Measurements from ENCODE around the gene TRPM5. TPM values are rescaled to one million over a fixed set of nuclear protein-coding genes. Genes with fewer than 3 reads are reported as not detected.
A peak's percentile ranks its signal among the peaks of the same experiment; 100 is the strongest.

TRPM5 gene
- total RNA-seq, 2 experiments from 2014 or later: not detected

- Mint-ChIP-seq H3K4me1 (peaks cover 3% of the 10 kb centered on the region), H3K4me3 (no peak overlapping the region), H3K9me3 (no peaks in the 10 kb centered on the region), H3K27me3 (no peaks in the 10 kb centered on the region), H3K27ac (no peak overlapping the region), H3K36me3 (peaks cover 1% of the 10 kb centered on the region)
- POLR2A ChIA-PET: interaction anchor here (1.0 to 1.1 kb wide), 2 partner anchors 93 to 102 kb away, joined by 3 read pairs; partner anchors contain the start of genes C11orf21 and TSPAN32
- no peak for ATAC-seq (ENCODE audit: low read depth)
- DNase-seq: no peak
Observed at GRCh38 chr11:2402890-2403645, 41.2 kb downstream of the TRPM5 start.

GRCh38 chr11:2402106-2402505 lies 42.2 kb downstream of the TRPM5 start:
- POLR2A ChIA-PET: interaction anchor here (3.0 to 3.3 kb wide), 2 partner anchors 26 to 97 kb away, joined by 14 to 32 read pairs; partner anchors contain the start of gene CD81
- Mint-ChIP-seq H3K4me1 (peaks cover 3% of the 10 kb centered on the region), H3K9me3 (no peaks in the 10 kb centered on the region), H3K27me3 (no peaks in the 10 kb centered on the region), H3K27ac (no peak overlapping the region), H3K36me3 (peaks cover 1% of the 10 kb centered on the region), H3K4me3 (peak overlapping the region; percentile 90)
- ATAC-seq (ENCODE audit: low read depth) (no peak), DNase-seq (no peak)

DNA sequence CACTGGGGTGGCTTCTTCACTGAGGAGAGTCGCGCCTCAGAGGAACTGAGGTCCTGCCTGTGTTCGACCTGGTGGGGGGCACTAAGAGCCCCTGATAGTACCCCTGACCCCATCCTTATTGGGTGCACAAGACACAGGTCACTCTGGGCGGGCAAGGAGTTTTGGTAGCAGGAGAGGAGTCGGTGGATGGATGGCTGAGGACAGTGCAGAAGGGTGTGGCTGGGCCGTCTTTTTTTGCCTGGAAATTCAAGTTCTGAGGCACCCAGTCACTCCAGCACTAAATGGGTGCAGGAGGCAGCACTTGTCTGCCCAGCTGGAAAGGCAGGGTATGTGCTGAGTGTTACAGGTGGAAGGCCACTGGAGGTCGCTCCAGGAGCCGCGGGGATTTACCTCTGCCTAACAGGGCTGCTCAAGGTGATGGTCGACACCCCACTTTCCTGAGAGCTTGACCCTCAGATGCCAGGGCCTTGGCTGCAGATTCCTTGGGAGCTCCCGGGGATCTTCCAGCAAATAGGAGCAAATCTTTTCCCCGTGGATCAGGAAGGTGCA lies 42.8 kb downstream of the TRPM5 start:
- peaks cover 3% of the 10 kb centered on the region for H3K4me1 Mint-ChIP-seq
- no peak for ATAC-seq (ENCODE audit: low read depth)
- peak overlapping the region; percentile 90 for H3K27ac Mint-ChIP-seq
- no peaks in the 10 kb centered on the region for H3K27me3 Mint-ChIP-seq
- no peaks in the 10 kb centered on the region for H3K9me3 Mint-ChIP-seq
- H3K36me3 Mint-ChIP-seq: peaks cover 1% of the 10 kb centered on the region
- POLR2A ChIA-PET: interaction anchor here (1.3 to 3.3 kb wide), 3 partner anchors 25 to 491 kb away, joined by 5 to 32 read pairs (median 14); partner anchors contain the start of gene CD81
- DNase-seq: no peak
- H3K4me3 Mint-ChIP-seq: peak overlapping the region; percentile 90

GRCh38 chr11:2400762-2401435 lies 43.4 kb downstream of the TRPM5 start:
- peak overlapping the region; percentile 90 for H3K27ac Mint-ChIP-seq
- peaks cover 3% of the 10 kb centered on the region for H3K4me1 Mint-ChIP-seq
- no peak for DNase-seq
- H3K36me3 Mint-ChIP-seq: peaks cover 1% of the 10 kb centered on the region
- H3K9me3 Mint-ChIP-seq: no peaks in the 10 kb centered on the region
- no peak for ATAC-seq (ENCODE audit: low read depth)
- peak overlapping the region; percentile 90 for H3K4me3 Mint-ChIP-seq
- no peaks in the 10 kb centered on the region for H3K27me3 Mint-ChIP-seq
- POLR2A ChIA-PET: interaction anchor here (1.0 to 3.3 kb wide), 9 partner anchors 13 to 492 kb away, joined by 3 to 32 read pairs (median 8); partner anchors contain the start of genes C11orf21, CD81 and TSPAN32

GRCh38 chr11:2400069-2400761 lies 44.1 kb downstream of the TRPM5 start, which contains the start of gene TSSC4:
Gene TSSC4, plus strand, starts transcription at chr11:2400750. Its CDS starts 1,884 bp downstream, at chr11:2402634.
- DNase-seq (peak; percentile 100), ATAC-seq (ENCODE audit: low read depth) (peak; percentile 87)
- peaks cover 3% of the 10 kb centered on the region for H3K4me1 Mint-ChIP-seq
- H3K9me3 Mint-ChIP-seq: no peaks in the 10 kb centered on the region
- peak within 1 kb of the TSS; percentile 90 for H3K27ac Mint-ChIP-seq
- peak within 1 kb of the TSS; percentile 90 for H3K4me3 Mint-ChIP-seq
- H3K27me3 Mint-ChIP-seq: no peaks in the 10 kb centered on the region
- H3K36me3 Mint-ChIP-seq: peaks cover 1% of the 10 kb centered on the region
- POLR2A ChIA-PET: interaction anchor here (1.0 to 3.3 kb wide), 9 partner anchors 13 to 492 kb away, joined by 3 to 32 read pairs (median 8); partner anchors contain the start of genes C11orf21, CD81 and TSPAN32

DNA sequence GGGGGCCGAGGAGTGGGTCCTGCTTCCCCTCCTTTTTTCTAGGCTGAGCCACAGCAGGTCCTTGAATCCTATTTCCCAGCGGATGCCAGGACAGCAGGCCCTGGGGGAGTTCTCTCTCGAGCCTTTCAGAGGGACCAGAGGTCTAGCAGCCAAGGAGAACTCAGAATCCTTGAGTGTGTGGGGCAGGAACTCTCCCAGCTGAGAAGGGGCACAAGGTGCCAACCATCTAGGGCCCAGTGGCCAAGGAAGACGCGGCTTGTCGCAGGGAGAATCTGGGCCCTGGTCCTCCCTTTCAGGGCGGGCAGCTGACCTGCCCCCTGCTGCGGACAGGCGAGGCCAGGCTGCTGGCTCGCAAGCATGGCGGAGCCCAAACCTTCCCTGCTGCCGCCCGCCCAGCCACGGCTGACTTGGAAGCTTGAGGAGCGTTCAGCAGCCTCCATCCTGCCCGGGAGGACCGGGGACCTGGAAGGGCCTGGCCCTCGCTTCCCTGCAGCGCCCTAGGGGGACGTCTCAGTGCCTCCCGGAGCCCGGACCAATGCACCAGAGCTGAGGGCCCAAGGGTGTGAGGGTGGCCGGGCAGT lies 44.7 kb downstream of the TRPM5 start:
- Mint-ChIP-seq H3K4me1 (peaks cover 3% of the 10 kb centered on the region), H3K27me3 (no peaks in the 10 kb centered on the region), H3K9me3 (no peaks in the 10 kb centered on the region), H3K4me3 (peak overlapping the region; percentile 90), H3K27ac (peak overlapping the region; percentile 90), H3K36me3 (peaks cover 1% of the 10 kb centered on the region)
- ATAC-seq (ENCODE audit: low read depth) (no peak), DNase-seq (no peak)
- POLR2A ChIA-PET: interaction anchor here (1.0 to 3.3 kb wide), 7 partner anchors 12 to 492 kb away, joined by 3 to 32 read pairs (median 9); partner anchors contain the start of genes C11orf21, CD81 and TSPAN32

- ATAC-seq (ENCODE audit: low read depth) (no peak), DNase-seq (no peak)
- Mint-ChIP-seq H3K27me3 (no peaks in the 10 kb centered on the region), H3K27ac (peak overlapping the region; percentile 90), H3K36me3 (no peaks in the 10 kb centered on the region), H3K4me3 (peak overlapping the region; percentile 90), H3K4me1 (peaks cover 3% of the 10 kb centered on the region), H3K9me3 (no peaks in the 10 kb centered on the region)
- POLR2A ChIA-PET: interaction anchor here (2.2 to 3.3 kb wide), 2 partner anchors 11 to 22 kb away, joined by 13 to 14 read pairs; partner anchors contain the start of gene CD81
Observed at GRCh38 chr11:2398664-2399355, 45.5 kb downstream of the TRPM5 start.

GRCh38 chr11:2397005-2397404 lies 47.3 kb downstream of the TRPM5 start:
- no peaks in the 10 kb centered on the region for H3K36me3 Mint-ChIP-seq
- H3K27me3 Mint-ChIP-seq: no peaks in the 10 kb centered on the region
- H3K4me1 Mint-ChIP-seq: peaks cover 3% of the 10 kb centered on the region
- no peak for ATAC-seq (ENCODE audit: low read depth)
- no peak overlapping the region for H3K4me3 Mint-ChIP-seq
- DNase-seq: no peak
- H3K27ac Mint-ChIP-seq: no peak overlapping the region
- POLR2A ChIA-PET: no interaction called here
- H3K9me3 Mint-ChIP-seq: no peaks in the 10 kb centered on the region

DNA sequence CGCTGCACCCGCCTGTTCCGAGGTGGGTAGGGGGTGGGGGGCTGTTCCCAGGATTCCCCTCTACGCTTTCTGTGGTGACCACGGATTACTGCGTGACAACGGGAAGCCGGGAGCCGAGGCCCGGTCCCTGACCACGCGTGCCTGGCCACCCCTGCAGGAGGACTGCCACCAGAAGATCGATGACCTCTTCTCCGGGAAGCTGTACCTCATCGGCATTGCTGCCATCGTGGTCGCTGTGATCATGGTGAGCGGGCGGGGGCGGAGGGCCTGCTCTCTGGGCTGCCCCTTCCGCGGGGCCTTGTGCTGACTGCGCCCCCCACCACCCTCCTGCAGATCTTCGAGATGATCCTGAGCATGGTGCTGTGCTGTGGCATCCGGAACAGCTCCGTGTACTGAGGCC lies 47.8 kb downstream of the TRPM5 start:
- no peak overlapping the region for H3K4me3 Mint-ChIP-seq
- POLR2A ChIA-PET: no interaction called here
- H3K27ac Mint-ChIP-seq: no peak overlapping the region
- no peaks in the 10 kb centered on the region for H3K36me3 Mint-ChIP-seq
- peaks cover 2% of the 10 kb centered on the region for H3K4me1 Mint-ChIP-seq
- ATAC-seq (ENCODE audit: low read depth): no peak
- DNase-seq: no peak
- no peaks in the 10 kb centered on the region for H3K9me3 Mint-ChIP-seq
- no peaks in the 10 kb centered on the region for H3K27me3 Mint-ChIP-seq

- ATAC-seq (ENCODE audit: low read depth) (no peak), DNase-seq (no peak)
- Mint-ChIP-seq H3K4me3 (no peak overlapping the region), H3K9me3 (no peaks in the 10 kb centered on the region), H3K27me3 (no peaks in the 10 kb centered on the region), H3K27ac (no peak overlapping the region), H3K36me3 (no peaks in the 10 kb centered on the region), H3K4me1 (no peaks in the 10 kb centered on the region)
- POLR2A ChIA-PET: no interaction called here
Observed at GRCh38 chr11:2395856-2396255, 48.5 kb downstream of the TRPM5 start.

DNA sequence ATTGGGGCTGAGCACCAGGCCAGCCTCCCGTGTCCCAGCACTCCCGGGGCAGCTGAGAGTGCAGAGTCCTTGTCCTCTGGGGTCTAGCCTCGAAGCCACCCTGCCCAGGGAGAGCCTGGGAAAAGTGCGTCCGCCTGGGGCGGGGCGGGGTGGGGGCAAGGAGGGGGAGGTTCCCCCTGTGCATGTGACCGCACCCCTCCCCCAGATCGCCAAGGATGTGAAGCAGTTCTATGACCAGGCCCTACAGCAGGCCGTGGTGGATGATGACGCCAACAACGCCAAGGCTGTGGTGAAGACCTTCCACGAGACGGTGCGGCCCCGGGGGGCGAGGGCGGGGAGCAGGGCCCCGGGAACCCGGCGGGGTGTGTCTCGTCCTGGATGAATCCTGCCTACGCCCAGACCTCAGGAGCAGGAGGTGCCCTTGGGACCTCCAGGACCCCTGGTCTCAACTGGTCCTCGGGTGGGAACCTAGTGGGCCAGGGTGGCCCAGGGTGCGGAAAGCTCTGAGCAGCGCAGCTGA lies 49.0 kb downstream of the TRPM5 start:
- H3K36me3 Mint-ChIP-seq: no peaks in the 10 kb centered on the region
- DNase-seq (no peak), ATAC-seq (ENCODE audit: low read depth) (no peak)
- H3K9me3 Mint-ChIP-seq: no peaks in the 10 kb centered on the region
- H3K27ac Mint-ChIP-seq: no peak overlapping the region
- H3K4me3 Mint-ChIP-seq: no peak overlapping the region
- no peaks in the 10 kb centered on the region for H3K27me3 Mint-ChIP-seq
- POLR2A ChIA-PET: no interaction called here
- H3K4me1 Mint-ChIP-seq: no peaks in the 10 kb centered on the region

GRCh38 chr11:2394818-2395105 lies 49.6 kb downstream of the TRPM5 start:
- Mint-ChIP-seq H3K9me3 (no peaks in the 10 kb centered on the region), H3K27ac (no peak overlapping the region), H3K4me3 (no peak overlapping the region), H3K4me1 (peaks cover 1% of the 10 kb centered on the region), H3K27me3 (no peaks in the 10 kb centered on the region), H3K36me3 (no peaks in the 10 kb centered on the region)
- POLR2A ChIA-PET: no interaction called here
- DNase-seq: no peak
- no peak for ATAC-seq (ENCODE audit: low read depth)
